ENCODE measurements around the gene SLC25A20.

GRCh38 chr3:48934333-48934991, 35.8 kb upstream of the SLC25A20 start:
- TF ChIP-seq CTCF (IDR thresholded peaks at IDR 0.05) (no peak), POLR2A (IDR thresholded peaks at IDR 0.05) (no peak)
